GM23338 (cell line): ENCODE measurements around the gene CYB5A. TPM values are rescaled to one million over a fixed set of nuclear protein-coding genes. Genes with fewer than 3 reads are reported as not detected.

ENCODE experiments used
- ATAC-seq: fragments of 200-7000 bp; cut with Tn5 transposase; 3 replicates; pipeline ENCODE4 v1.9.1; 2020
- DNase-seq: peaks from one replicate; pipeline ENCODE4 v3.0.0-alpha.2; 2015; ENCODE audit warnings: low spot score
- H2AFZ ChIP-seq: fragments of 200-600 bp; sonication (generic); 2 replicates; pipeline ENCODE4 v1.8.0; 2016; ENCODE audit warnings: antibody characterized with exemption, mild to moderate bottlenecking, moderate library complexity
- H3F3A ChIP-seq: fragments of 200-600 bp; sonication (generic); replicated peaks from 2 replicates; pipeline ENCODE4 v1.8.0; 2017; ENCODE audit warnings: antibody characterized with exemption, mixed run types, low read depth
- H3K27ac ChIP-seq: fragments of 200-600 bp; sonication (generic); 2 replicates; pipeline ENCODE4 v1.6.1; 2016; ENCODE audit warnings: low read depth
- H3K27me3 ChIP-seq: fragments of 200-600 bp; sonication (generic); 2 replicates; pipeline ENCODE4 v1.8.0; 2016; ENCODE audit warnings: mild to moderate bottlenecking, mixed run types, moderate library complexity; ENCODE audit not compliant: insufficient read depth
- H3K36me3 ChIP-seq: fragments of 200-600 bp; sonication (generic); 2 replicates; pipeline ENCODE4 v1.8.0; 2016; ENCODE audit warnings: mild to moderate bottlenecking; ENCODE audit not compliant: insufficient read depth
- H3K4me1 ChIP-seq: fragments of 200-600 bp; sonication (generic); 2 replicates; pipeline ENCODE4 v1.8.0; 2016; ENCODE audit warnings: mild to moderate bottlenecking, moderate library complexity; ENCODE audit not compliant: insufficient read depth
- H3K4me2 ChIP-seq: fragments of 200-600 bp; sonication (generic); 2 replicates; pipeline ENCODE4 v1.7.1; 2017; ENCODE audit warnings: mixed run types
- H3K4me3 ChIP-seq: fragments of 200-600 bp; sonication (generic); 2 replicates; pipeline ENCODE4 v1.6.1; 2016; ENCODE audit warnings: mixed run types
- H3K79me2 ChIP-seq: fragments of 200-600 bp; sonication (generic); replicated peaks from 2 replicates; pipeline ENCODE4 v1.8.0; 2017; ENCODE audit warnings: mild to moderate bottlenecking; ENCODE audit not compliant: insufficient read depth
- H3K9me2 ChIP-seq: fragments of 200-600 bp; sonication (generic); 2 replicates; pipeline ENCODE4 v1.8.0; 2017; ENCODE audit not compliant: insufficient read depth
- H4K20me1 ChIP-seq: fragments of 200-600 bp; sonication (generic); replicated peaks from 2 replicates; pipeline ENCODE4 v1.8.0; 2017; ENCODE audit warnings: mild to moderate bottlenecking; ENCODE audit not compliant: insufficient read depth
- H3K27ac Mint-ChIP-seq: 2 replicates; pipeline ENCODE4 v1.8.0; 2020; ENCODE audit warnings: inconsistent platforms, mild to moderate bottlenecking, moderate library complexity, mixed read lengths
- H3K27me3 Mint-ChIP-seq: 3 replicates; pipeline ENCODE4 v1.8.0; 2022; ENCODE audit warnings: low read depth, mild to moderate bottlenecking, moderate library complexity, mixed read lengths, inconsistent platforms; ENCODE audit not compliant: insufficient read depth, poor library complexity
- H3K36me3 Mint-ChIP-seq: 3 replicates; pipeline ENCODE4 v1.8.0; 2021; ENCODE audit warnings: low read depth, mild to moderate bottlenecking, inconsistent platforms, moderate library complexity, mixed read lengths
- H3K4me1 Mint-ChIP-seq: 3 replicates; pipeline ENCODE4 v1.8.0; 2020; ENCODE audit warnings: mild to moderate bottlenecking, inconsistent platforms, mixed read lengths
- H3K4me3 Mint-ChIP-seq: 3 replicates; pipeline ENCODE4 v1.8.0; 2021; ENCODE audit warnings: moderate library complexity, mild to moderate bottlenecking, inconsistent platforms, mixed read lengths
- H3K9me3 Mint-ChIP-seq: 3 replicates; pipeline ENCODE4 v1.8.0; 2020; ENCODE audit warnings: moderate library complexity, mild to moderate bottlenecking, inconsistent platforms, mixed read lengths
- CREB1 ChIP-seq: fragments of 250-450 bp; sonication (Bioruptor Pico); IDR thresholded peaks from 2 replicates; pipeline ENCODE4 v1.5.0; 2020; ENCODE audit warnings: low read depth, mild to moderate bottlenecking, moderate library complexity
- CTCF ChIP-seq, 2 experiments: fragments of 200-600 bp in 1 of 2; sonication (generic) in 1 of 2; conservative IDR thresholded peaks; 2 replicates each; pipeline versions ENCODE4 v1.5.1 to v1.6.1; 2016 to 2017; ENCODE audit warnings: antibody characterized with exemption in 2 of 2, low read depth in 2 of 2, mild to moderate bottlenecking in 2 of 2, moderate library complexity in 1 of 2
- ETS1 ChIP-seq: IDR thresholded peaks from 2 replicates; pipeline ENCODE4 v1.6.1; 2016; ENCODE audit warnings: antibody characterized with exemption
- EZH2 ChIP-seq: fragments of 200-600 bp; sonication (generic); IDR thresholded peaks from one replicate; pipeline ENCODE4 v1.8.0; 2017; ENCODE audit warnings: antibody characterized with exemption, mild to moderate bottlenecking, low read depth; ENCODE audit not compliant: unreplicated experiment
- EZH2phosphoT487 ChIP-seq: fragments of 200-600 bp; sonication (generic); IDR thresholded peaks from one replicate; pipeline ENCODE4 v1.8.1; 2018; ENCODE audit warnings: antibody characterized with exemption; ENCODE audit not compliant: unreplicated experiment
- JUNB ChIP-seq: IDR thresholded peaks from one replicate; pipeline ENCODE4 v1.6.1; 2016; ENCODE audit warnings: antibody characterized with exemption; ENCODE audit not compliant: unreplicated experiment
- NANOG ChIP-seq: IDR thresholded peaks from 2 replicates; pipeline ENCODE4 v1.6.1; 2016; ENCODE audit warnings: antibody characterized with exemption, borderline replicate concordance
- STAT1 ChIP-seq: IDR thresholded peaks from one replicate; pipeline ENCODE4 v1.6.1; 2016; ENCODE audit warnings: antibody characterized with exemption; ENCODE audit not compliant: unreplicated experiment
- ZNF114 ChIP-seq: fragments of 250-450 bp; sonication (Bioruptor Pico); IDR thresholded peaks from 2 replicates; pipeline ENCODE4 v1.5.0; 2020; ENCODE audit warnings: mild to moderate bottlenecking, moderate library complexity
- ZNF331 ChIP-seq: fragments of 250-450 bp; sonication (Bioruptor Pico); IDR thresholded peaks from 2 replicates; pipeline ENCODE4 v1.5.0; 2020; ENCODE audit warnings: low read depth, mild to moderate bottlenecking, moderate library complexity
- polyA plus RNA-seq: library from polyadenylated mRNA; unstranded; fragments of >200 nt; fragmentation: Nextera tagmentation; extraction: Ambion mirVana; gene quantifications from 2 replicates; pipeline ENCODE4 v1.2.1, GENCODE V29; 2016
- total RNA-seq: library from RNA; depleted of rRNA; stranded (reverse); fragments of >200 nt; shearing (Covaris generic); gene quantifications from 2 replicates; pipeline ENCODE4 v1.2.3, GENCODE V29; 2014

The CYB5A gene
- total and polyA plus RNA-seq, 2 experiments from 2014 or later: 136 to 283 TPM

GRCh38 chr18:74216661-74217110 is 75.1 kb downstream of the CYB5A start:
- no peak for TF ChIP-seq CREB1 (CRISPR knock-in tag)
- no peak for TF ChIP-seq JUNB
- no peak for TF ChIP-seq ETS1
- no peak for TF ChIP-seq ZNF331 (CRISPR knock-in tag)
- TF ChIP-seq NANOG: no peak
- Histone ChIP-seq H3K4me1 (no peaks in the 10 kb centered on the region), H3K4me3 (no peak overlapping the region), H3K27ac (no peak overlapping the region), H3K9me2 (peaks cover 17% of the 10 kb centered on the region; the same call in 1 of the 2 replicates), H3K79me2 (no peaks in the 10 kb centered on the region), H3K4me2 (no peak overlapping the region), H3K36me3 (no peaks in the 10 kb centered on the region), H2AFZ (no peak overlapping the region), H4K20me1 (no peaks in the 10 kb centered on the region), H3F3A (no peaks in the 10 kb centered on the region), H3K27me3 (no peaks in the 10 kb centered on the region)
- DNase-seq (no peak), ATAC-seq (no peak)
- H3K9me3 Mint-ChIP-seq: peaks cover 4% of the 10 kb centered on the region; the same call in 1 of the 3 replicates
- H3K4me1 Mint-ChIP-seq: no peaks in the 10 kb centered on the region
- peaks cover 4% of the 10 kb centered on the region for H3K27me3 Mint-ChIP-seq
- no peak overlapping the region for H3K27ac Mint-ChIP-seq
- H3K4me3 Mint-ChIP-seq: no peak overlapping the region
- no peaks in the 10 kb centered on the region; the same call in 2 of the 3 replicates for H3K36me3 Mint-ChIP-seq

- ATAC-seq (no peak), DNase-seq (no peak)
- Histone ChIP-seq H3K36me3 (no peaks in the 10 kb centered on the region), H3F3A (no peaks in the 10 kb centered on the region), H3K27ac (no peak overlapping the region), H4K20me1 (no peaks in the 10 kb centered on the region), H3K27me3 (no peaks in the 10 kb centered on the region), H3K4me3 (no peak overlapping the region), H3K9me2 (peaks cover 17% of the 10 kb centered on the region; the same call in 1 of the 2 replicates), H3K79me2 (no peaks in the 10 kb centered on the region), H3K4me2 (no peak overlapping the region), H3K4me1 (no peaks in the 10 kb centered on the region), H2AFZ (no peak overlapping the region)
- Mint-ChIP-seq H3K36me3 (no peaks in the 10 kb centered on the region; the same call in 2 of the 3 replicates), H3K27me3 (peaks cover 4% of the 10 kb centered on the region), H3K27ac (no peak overlapping the region), H3K9me3 (peaks cover 4% of the 10 kb centered on the region; the same call in 1 of the 3 replicates), H3K4me1 (no peaks in the 10 kb centered on the region), H3K4me3 (no peak overlapping the region)
- no peak for TF ChIP-seq CTCF (conservative IDR thresholded peaks at IDR 0.05; ENCODE audit: low read depth in 2 of 2)
- no peak for TF ChIP-seq EZH2
These were observed 75.9 kb downstream of the CYB5A start for GRCh38 chr18:74215863-74216262.

- Mint-ChIP-seq H3K27ac (no peak overlapping the region), H3K9me3 (no peaks in the 10 kb centered on the region), H3K27me3 (peaks cover 4% of the 10 kb centered on the region), H3K36me3 (no peaks in the 10 kb centered on the region; the same call in 2 of the 3 replicates), H3K4me1 (no peaks in the 10 kb centered on the region; the same call in 2 of the 3 replicates), H3K4me3 (no peak overlapping the region)
- no peaks in the 10 kb centered on the region for H3K27me3 ChIP-seq
- no peaks in the 10 kb centered on the region for H3F3A ChIP-seq
- H2AFZ ChIP-seq: no peak overlapping the region
- ATAC-seq (no peak), DNase-seq (no peak)
- peaks cover 17% of the 10 kb centered on the region; the same call in 1 of the 2 replicates for H3K9me2 ChIP-seq
- H4K20me1 ChIP-seq: no peaks in the 10 kb centered on the region
- no peaks in the 10 kb centered on the region for H3K4me1 ChIP-seq
- H3K27ac ChIP-seq: no peak overlapping the region
- no peak overlapping the region for H3K4me2 ChIP-seq
- H3K4me3 ChIP-seq: no peak overlapping the region
- no peaks in the 10 kb centered on the region for H3K36me3 ChIP-seq
- no peaks in the 10 kb centered on the region for H3K79me2 ChIP-seq
- TF ChIP-seq CTCF (conservative IDR thresholded peaks at IDR 0.05; ENCODE audit: low read depth in 2 of 2): no peak
- no peak for TF ChIP-seq CREB1 (CRISPR knock-in tag)
- TF ChIP-seq EZH2phosphoT487: no peak
- TF ChIP-seq ZNF114: no peak
- no peak for TF ChIP-seq STAT1
- no peak for TF ChIP-seq ETS1
- no peak for TF ChIP-seq EZH2
These were observed 78.3 kb downstream of the CYB5A start for GRCh38 chr18:74213429-74213828.
